HCT116 (cell line): ENCODE measurements around the gene CDH4. TPM values are rescaled to one million over a fixed set of nuclear protein-coding genes. Genes with fewer than 3 reads are reported as not detected.

Experiments
- ATAC-seq: fragments of 200-7000 bp; cut with Tn5 transposase; 2 replicates; pipeline ENCODE4 v1.9.1; 2020; ENCODE audit warnings: mild to moderate bottlenecking, moderate library complexity
- BruUV-seq: library from RNA; stranded (reverse); fragments of 400-500 nt; replicated peaks from 2 replicates; lab custom pipeline; 2021; lab: Mats Ljungman, UMichigan
- CTCF ChIA-PET: fragments of 300-600 bp; sonication (Branson Sonifier 250); formaldehyde crosslinking; loops from one replicate; lab custom pipeline; 2021; ENCODE audit warnings: antibody characterized with exemption; lab: Charles Lee
- POLR2A ChIA-PET: fragments of 300-600, 350-600 bp; sonication (Branson Sonifier 250); formaldehyde crosslinking; loops from one replicate; lab custom pipeline; 2021; ENCODE audit warnings: antibody characterized with exemption; lab: Charles Lee
- RAD21 ChIA-PET, 2 experiments: fragments of 300-600 bp; sonication (Branson Sonifier 250); formaldehyde crosslinking; loops; one replicate each; lab custom pipeline; 2023; ENCODE audit warnings: low total read pairs in 2 of 2; ENCODE audit not compliant: uncharacterized antibody in 2 of 2, unreplicated experiment in 2 of 2, low non-redundant PET in 1 of 2; lab: Charles Lee
- DNase-seq: peaks from one replicate; pipeline ENCODE4 v3.0.0-alpha.2; 2010; ENCODE audit warnings: low read depth, low spot score
- H2AFZ ChIP-seq: fragments of 200-600 bp; shearing (Covaris generic), sonication (generic); 2 replicates; pipeline ENCODE4 v1.6.1; 2017; ENCODE audit warnings: low read depth, mixed run types, mixed read lengths, antibody characterized with exemption, low read length; ENCODE audit not compliant: poor library complexity, severe bottlenecking
- H3K27ac ChIP-seq: 2 replicates; pipeline ENCODE4 v1.5.1; 2012; ENCODE audit warnings: low read depth, low read length
- H3K27me3 ChIP-seq: fragments of 200-600 bp; sonication (generic); 2 replicates; pipeline ENCODE4 v1.6.1; 2016; ENCODE audit warnings: mixed run types, low read length, mixed read lengths; ENCODE audit not compliant: insufficient read depth
- H3K36me3 ChIP-seq, 2 experiments: fragments of 200-500 bp in 1 of 2; fragments of 200-600 bp in 1 of 2; sonication (Bioruptor generic) in 1 of 2; sonication (generic) in 1 of 2; 2 replicates each; pipeline versions ENCODE4 v1.5.1 to v1.6.1; 2014 to 2016; ENCODE audit warnings: low read length in 2 of 2, inconsistent platforms in 1 of 2, mixed read lengths in 1 of 2, mixed run types in 1 of 2; ENCODE audit not compliant: insufficient read depth in 2 of 2, control insufficient read depth in 1 of 2
- H3K4me1 ChIP-seq, 2 experiments: fragments of 200-600 bp in 1 of 2; sonication (generic) in 1 of 2; 2 replicates each; pipeline versions ENCODE4 v1.5.1 to v1.6.1; 2012 to 2017; ENCODE audit warnings: low read length in 2 of 2, inconsistent platforms in 1 of 2, mild to moderate bottlenecking in 1 of 2, mixed read lengths in 1 of 2, mixed run types in 1 of 2, moderate library complexity in 1 of 2; ENCODE audit not compliant: insufficient read depth in 2 of 2, control insufficient read depth in 1 of 2
- H3K4me2 ChIP-seq: fragments of 200-600 bp; sonication (generic); 2 replicates; pipeline ENCODE4 v1.6.1; 2017; ENCODE audit warnings: mixed run types, low read length, mixed read lengths
- H3K4me3 ChIP-seq, 2 experiments: fragments of 200-600 bp in 1 of 2; sonication (generic) in 1 of 2; replicated peaks in 1 of 2; 2 replicates each; pipeline ENCODE4 v1.5.1; 2011 to 2016; ENCODE audit warnings: low read length in 2 of 2, control low read depth in 1 of 2, low read depth in 1 of 2, mild to moderate bottlenecking in 1 of 2, mixed read lengths in 1 of 2, mixed run types in 1 of 2
- H3K79me2 ChIP-seq: fragments of 200-600 bp; sonication (generic); 2 replicates; pipeline ENCODE4 v1.6.1; 2017; ENCODE audit warnings: mild to moderate bottlenecking, mixed run types, low read length, moderate library complexity, mixed read lengths; ENCODE audit not compliant: insufficient read depth
- H3K9ac ChIP-seq: fragments of 200-600 bp; sonication (generic); 2 replicates; pipeline ENCODE4 v1.6.1; 2016; ENCODE audit warnings: low read length, mixed read lengths
- H3K9me2 ChIP-seq: fragments of 200-600 bp; sonication (generic), shearing (Covaris generic); 2 replicates; pipeline ENCODE4 v1.6.1; 2017; ENCODE audit warnings: mixed run types, mild to moderate bottlenecking, moderate library complexity; ENCODE audit not compliant: insufficient read depth
- H3K9me3 ChIP-seq, 2 experiments: fragments of 200-500 bp in 1 of 2; fragments of 200-600 bp in 1 of 2; sonication (Bioruptor generic) in 1 of 2; sonication (generic) in 1 of 2; 2 replicates each; pipeline ENCODE4 v1.6.1; 2014 to 2017; ENCODE audit warnings: low read length in 2 of 2, mixed read lengths in 2 of 2, inconsistent platforms in 1 of 2, low read depth in 1 of 2, mild to moderate bottlenecking in 1 of 2, mixed run types in 1 of 2, moderate library complexity in 1 of 2; ENCODE audit not compliant: control insufficient read depth in 1 of 2, insufficient read depth in 1 of 2
- H4K20me1 ChIP-seq: fragments of 200-600 bp; sonication (generic), shearing (Covaris generic); 2 replicates; pipeline ENCODE4 v1.6.1; 2017; ENCODE audit warnings: mixed run types, mild to moderate bottlenecking, moderate library complexity; ENCODE audit not compliant: insufficient read depth
- CBX3 ChIP-seq: IDR thresholded peaks from 2 replicates; pipeline ENCODE4 v1.6.1; 2012; ENCODE audit warnings: low read depth
- CEBPB ChIP-seq: IDR thresholded peaks from 2 replicates; pipeline ENCODE4 v1.6.1; 2012; ENCODE audit warnings: low read depth
- EGR1 ChIP-seq: IDR thresholded peaks from 2 replicates; pipeline ENCODE4 v1.6.1; 2012; ENCODE audit warnings: low read depth
- ELF1 ChIP-seq: IDR thresholded peaks from 2 replicates; pipeline ENCODE4 v1.6.1; 2012; ENCODE audit warnings: low read depth, borderline replicate concordance
- EZH2 ChIP-seq: fragments of 200-600 bp; sonication (generic); IDR thresholded peaks from 2 replicates; pipeline ENCODE4 v1.6.1; 2017; ENCODE audit warnings: antibody characterized with exemption, mixed run types
- EZH2phosphoT487 ChIP-seq: fragments of 200-600 bp; IDR thresholded peaks from 2 replicates; pipeline ENCODE4 v1.6.1; 2018; ENCODE audit warnings: antibody characterized with exemption, borderline replicate concordance
- FOSL1 ChIP-seq: IDR thresholded peaks from 2 replicates; pipeline ENCODE4 v1.6.1; 2012; ENCODE audit warnings: low read depth
- JUND ChIP-seq: IDR thresholded peaks from 2 replicates; pipeline ENCODE4 v1.6.1; 2012
- MAX ChIP-seq: IDR thresholded peaks from 2 replicates; pipeline ENCODE4 v1.6.1; 2012
- POLR2A ChIP-seq: IDR thresholded peaks from 2 replicates; pipeline ENCODE4 v1.7.0; 2011; ENCODE audit warnings: borderline replicate concordance; ENCODE audit not compliant: insufficient read depth, insufficient read length; ENCODE audit errors: extremely low read depth
- POLR2AphosphoS5 ChIP-seq: IDR thresholded peaks from 2 replicates; pipeline ENCODE4 v1.6.1; 2011; ENCODE audit warnings: mild to moderate bottlenecking, low read depth, low read length, moderate library complexity
- RAD21 ChIP-seq: IDR thresholded peaks from 2 replicates; pipeline ENCODE4 v1.6.1; 2012; ENCODE audit warnings: low read depth, mild to moderate bottlenecking
- REST ChIP-seq: IDR thresholded peaks from 2 replicates; pipeline ENCODE4 v1.6.1; 2012; ENCODE audit warnings: low read depth
- SIN3A ChIP-seq: IDR thresholded peaks from 2 replicates; pipeline ENCODE4 v1.6.1; 2012; ENCODE audit warnings: low read depth
- SRF ChIP-seq: IDR thresholded peaks from 2 replicates; pipeline ENCODE4 v1.6.1; 2012; ENCODE audit warnings: low read depth
- ZBTB33 ChIP-seq: IDR thresholded peaks from 2 replicates; pipeline ENCODE4 v1.6.1; 2011; ENCODE audit warnings: mild to moderate bottlenecking, low read length, moderate library complexity; ENCODE audit not compliant: insufficient replicate concordance; ENCODE audit errors: extremely low read depth
- ZFX ChIP-seq: fragments of 450-650 bp; IDR thresholded peaks from 2 replicates; pipeline ENCODE4 v1.6.1; 2017
- intact Hi-C: fragments of 100-400 bp; cut with micrococcal nuclease; formaldehyde crosslinking; loops from 2 replicates; pipeline ENCODE4 v1.10.0; 2022
- total RNA-seq: library from RNA; stranded (reverse); gene quantifications from one replicate; pipeline ENCODE4 v1.2.1, GENCODE V29; 2021; ENCODE audit not compliant: unreplicated experiment

The CDH4 gene
- total RNA-seq, 1 experiment from 2014 or later = not detected

GRCh38 chr20:61968932-61969331 lies 716.9 kb downstream of the CDH4 start (continued):
- TF ChIP-seq ZBTB33 = no peak
- TF ChIP-seq POLR2A = no peak
- no peak for TF ChIP-seq ZFX
- no peak for TF ChIP-seq JUND
- TF ChIP-seq POLR2AphosphoS5 = no peak
- TF ChIP-seq CEBPB = no peak

GRCh38 chr20:61969806-61970205 lies 717.7 kb downstream of the CDH4 start:
- Histone ChIP-seq H3K4me3 (no peak overlapping the region), H2AFZ (no peak overlapping the region), H3K27ac (no peak overlapping the region), H3K27me3 (no peaks in the 10 kb centered on the region), H3K9ac (no peak overlapping the region), H3K9me3 (no peaks in the 10 kb centered on the region), H3K4me2 (no peak overlapping the region), H3K9me2 (no peaks in the 10 kb centered on the region), H3K36me3 (peaks cover 0 to 8% of the 10 kb centered on the region in 2 experiments; a peak in 1 of 4 replicates), H3K79me2 (no peaks in the 10 kb centered on the region), H4K20me1 (no peaks in the 10 kb centered on the region), H3K4me1 (no peaks in the 10 kb centered on the region)
- ATAC-seq (no peak), DNase-seq (no peak)
- no peak for TF ChIP-seq POLR2AphosphoS5
- no peak for TF ChIP-seq REST
- TF ChIP-seq FOSL1 = no peak
- no peak for TF ChIP-seq SRF
- no peak for TF ChIP-seq ELF1
- no peak for TF ChIP-seq CEBPB
- TF ChIP-seq CBX3 = no peak
- no peak for TF ChIP-seq RAD21
- no peak for TF ChIP-seq EGR1
- TF ChIP-seq ZFX = no peak
- TF ChIP-seq MAX = no peak
- TF ChIP-seq SIN3A = no peak
- no peak for TF ChIP-seq EZH2
- no peak for TF ChIP-seq EZH2phosphoT487
- ChIA-PET RAD21 (no interaction called here), POLR2A (no interaction called here), CTCF (no interaction called here)
- BruUV-seq = no TSS peak
- intact Hi-C loops = no loop called here
